ENCODE data around the gene MLIP. TPM values are rescaled to one million over a fixed set of nuclear protein-coding genes. Genes with fewer than 3 reads are reported as not detected.
"Not testable (repeated sequence)": the region's sequence is repeated elsewhere in the genome, so short reads cannot be mapped to it uniquely, and the experiment has no call there.

MLIP gene
- total and polyA plus RNA-seq, 4 donors = 2.0 to 6.0 (median 3.2) TPM

DNA sequence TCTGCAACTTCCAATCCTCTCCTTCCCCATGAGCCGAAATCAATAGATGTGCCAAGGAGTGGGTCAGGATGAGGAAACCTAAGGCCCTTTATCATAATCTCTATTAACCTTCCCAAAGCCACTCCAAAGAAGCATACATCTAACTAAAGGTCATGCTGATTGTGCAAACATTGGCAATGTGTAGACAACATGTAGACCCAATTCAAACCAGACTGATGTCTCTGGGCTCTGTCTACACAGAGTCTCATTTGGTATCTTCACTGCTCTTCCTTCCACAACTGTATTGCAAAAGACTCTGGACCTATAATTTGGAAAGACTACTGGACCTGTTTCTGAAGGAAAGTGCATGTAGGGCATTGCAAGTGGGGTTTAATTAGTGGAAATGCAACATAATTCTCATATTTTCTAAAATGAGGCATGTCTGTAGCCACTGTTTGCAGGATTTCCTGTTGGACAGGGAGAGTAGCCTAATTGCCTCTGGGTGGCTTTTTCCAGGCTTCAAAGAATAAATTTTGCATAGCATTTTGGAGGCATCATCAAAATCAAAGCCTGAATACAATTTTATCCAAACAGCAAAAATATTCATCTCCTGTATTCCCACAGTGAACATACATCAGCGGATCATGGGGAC is 35.0 kb upstream of the MLIP start:
- H3K27me3 ChIP-seq (ENCODE audit: control insufficient read depth in 4 of 4, insufficient read depth in 4 of 4, low read length in 3 of 4) = no peaks in the 10 kb centered on the region
- H3K36me3 ChIP-seq (ENCODE audit: control insufficient read depth in 4 of 4, insufficient read depth in 3 of 4, low read depth in 1 of 4, low read length in 3 of 4) = no peaks in the 10 kb centered on the region
- 91% methylated on average over 2 of the region's 2 CpGs for WGBS
- no peak overlapping the region for H3K9ac ChIP-seq (ENCODE audit: low read depth in 1 of 2, low read length in 2 of 2)
- DNase-seq (ENCODE audit: low spot score) = no peak
- H3K27ac ChIP-seq (ENCODE audit: low read depth in 1 of 2, low read length in 2 of 2) = no peak overlapping the region
- TF ChIP-seq EGR1 (IDR thresholded peaks at IDR 0.05; ENCODE audit: low read depth in 2 of 2) (no peak), FOXA2 (IDR thresholded peaks at IDR 0.05) (no peak), RXRA (IDR thresholded peaks at IDR 0.05) (no peak), YY1 (IDR thresholded peaks at IDR 0.05) (no peak), NR2F2 (IDR thresholded peaks at IDR 0.05) (no peak), HNF4G (IDR thresholded peaks at IDR 0.05) (no peak), JUND (IDR thresholded peaks at IDR 0.05) (no peak), TAF1 (conservative IDR thresholded peaks at IDR 0.05) (no peak), SP1 (IDR thresholded peaks at IDR 0.05) (no peak), GABPA (IDR thresholded peaks at IDR 0.05 in 1 of 2, conservative IDR thresholded peaks at IDR 0.05 in 1 of 2) (no peak), RAD21 (IDR thresholded peaks at IDR 0.05) (no peak), FOXA1 (IDR thresholded peaks at IDR 0.05) (no peak)
- TF ChIP-seq, protein P1, sequence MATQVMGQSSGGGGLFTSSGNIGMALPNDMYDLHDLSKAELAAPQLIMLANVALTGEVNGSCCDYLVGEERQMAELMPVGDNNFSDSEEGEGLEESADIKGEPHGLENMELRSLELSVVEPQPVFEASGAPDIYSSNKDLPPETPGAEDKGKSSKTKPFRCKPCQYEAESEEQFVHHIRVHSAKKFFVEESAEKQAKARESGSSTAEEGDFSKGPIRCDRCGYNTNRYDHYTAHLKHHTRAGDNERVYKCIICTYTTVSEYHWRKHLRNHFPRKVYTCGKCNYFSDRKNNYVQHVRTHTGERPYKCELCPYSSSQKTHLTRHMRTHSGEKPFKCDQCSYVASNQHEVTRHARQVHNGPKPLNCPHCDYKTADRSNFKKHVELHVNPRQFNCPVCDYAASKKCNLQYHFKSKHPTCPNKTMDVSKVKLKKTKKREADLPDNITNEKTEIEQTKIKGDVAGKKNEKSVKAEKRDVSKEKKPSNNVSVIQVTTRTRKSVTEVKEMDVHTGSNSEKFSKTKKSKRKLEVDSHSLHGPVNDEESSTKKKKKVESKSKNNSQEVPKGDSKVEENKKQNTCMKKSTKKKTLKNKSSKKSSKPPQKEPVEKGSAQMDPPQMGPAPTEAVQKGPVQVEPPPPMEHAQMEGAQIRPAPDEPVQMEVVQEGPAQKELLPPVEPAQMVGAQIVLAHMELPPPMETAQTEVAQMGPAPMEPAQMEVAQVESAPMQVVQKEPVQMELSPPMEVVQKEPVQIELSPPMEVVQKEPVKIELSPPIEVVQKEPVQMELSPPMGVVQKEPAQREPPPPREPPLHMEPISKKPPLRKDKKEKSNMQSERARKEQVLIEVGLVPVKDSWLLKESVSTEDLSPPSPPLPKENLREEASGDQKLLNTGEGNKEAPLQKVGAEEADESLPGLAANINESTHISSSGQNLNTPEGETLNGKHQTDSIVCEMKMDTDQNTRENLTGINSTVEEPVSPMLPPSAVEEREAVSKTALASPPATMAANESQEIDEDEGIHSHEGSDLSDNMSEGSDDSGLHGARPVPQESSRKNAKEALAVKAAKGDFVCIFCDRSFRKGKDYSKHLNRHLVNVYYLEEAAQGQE (IDR thresholded peaks at IDR 0.05) = no peak
- TF ChIP-seq, protein P2, sequence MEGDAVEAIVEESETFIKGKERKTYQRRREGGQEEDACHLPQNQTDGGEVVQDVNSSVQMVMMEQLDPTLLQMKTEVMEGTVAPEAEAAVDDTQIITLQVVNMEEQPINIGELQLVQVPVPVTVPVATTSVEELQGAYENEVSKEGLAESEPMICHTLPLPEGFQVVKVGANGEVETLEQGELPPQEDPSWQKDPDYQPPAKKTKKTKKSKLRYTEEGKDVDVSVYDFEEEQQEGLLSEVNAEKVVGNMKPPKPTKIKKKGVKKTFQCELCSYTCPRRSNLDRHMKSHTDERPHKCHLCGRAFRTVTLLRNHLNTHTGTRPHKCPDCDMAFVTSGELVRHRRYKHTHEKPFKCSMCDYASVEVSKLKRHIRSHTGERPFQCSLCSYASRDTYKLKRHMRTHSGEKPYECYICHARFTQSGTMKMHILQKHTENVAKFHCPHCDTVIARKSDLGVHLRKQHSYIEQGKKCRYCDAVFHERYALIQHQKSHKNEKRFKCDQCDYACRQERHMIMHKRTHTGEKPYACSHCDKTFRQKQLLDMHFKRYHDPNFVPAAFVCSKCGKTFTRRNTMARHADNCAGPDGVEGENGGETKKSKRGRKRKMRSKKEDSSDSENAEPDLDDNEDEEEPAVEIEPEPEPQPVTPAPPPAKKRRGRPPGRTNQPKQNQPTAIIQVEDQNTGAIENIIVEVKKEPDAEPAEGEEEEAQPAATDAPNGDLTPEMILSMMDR (IDR thresholded peaks at IDR 0.05; ENCODE audit: low read depth, low read length, missing input control) = no peak
- TF ChIP-seq, protein P3, sequence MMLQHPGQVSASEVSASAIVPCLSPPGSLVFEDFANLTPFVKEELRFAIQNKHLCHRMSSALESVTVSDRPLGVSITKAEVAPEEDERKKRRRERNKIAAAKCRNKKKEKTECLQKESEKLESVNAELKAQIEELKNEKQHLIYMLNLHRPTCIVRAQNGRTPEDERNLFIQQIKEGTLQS (IDR thresholded peaks at IDR 0.05) = no peak
- TF ChIP-seq, protein P4, sequence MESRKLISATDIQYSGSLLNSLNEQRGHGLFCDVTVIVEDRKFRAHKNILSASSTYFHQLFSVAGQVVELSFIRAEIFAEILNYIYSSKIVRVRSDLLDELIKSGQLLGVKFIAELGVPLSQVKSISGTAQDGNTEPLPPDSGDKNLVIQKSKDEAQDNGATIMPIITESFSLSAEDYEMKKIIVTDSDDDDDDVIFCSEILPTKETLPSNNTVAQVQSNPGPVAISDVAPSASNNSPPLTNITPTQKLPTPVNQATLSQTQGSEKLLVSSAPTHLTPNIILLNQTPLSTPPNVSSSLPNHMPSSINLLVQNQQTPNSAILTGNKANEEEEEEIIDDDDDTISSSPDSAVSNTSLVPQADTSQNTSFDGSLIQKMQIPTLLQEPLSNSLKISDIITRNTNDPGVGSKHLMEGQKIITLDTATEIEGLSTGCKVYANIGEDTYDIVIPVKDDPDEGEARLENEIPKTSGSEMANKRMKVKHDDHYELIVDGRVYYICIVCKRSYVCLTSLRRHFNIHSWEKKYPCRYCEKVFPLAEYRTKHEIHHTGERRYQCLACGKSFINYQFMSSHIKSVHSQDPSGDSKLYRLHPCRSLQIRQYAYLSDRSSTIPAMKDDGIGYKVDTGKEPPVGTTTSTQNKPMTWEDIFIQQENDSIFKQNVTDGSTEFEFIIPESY (IDR thresholded peaks at IDR 0.05) = no peak
- H3K4me1 ChIP-seq (ENCODE audit: control insufficient read depth in 4 of 4, insufficient read depth in 4 of 4, low read length in 3 of 4) = peaks cover 0 to 16% (median 7%) of the 10 kb centered on the region in 4 donors
- no peak overlapping the region for H3K4me3 ChIP-seq (ENCODE audit: low read depth in 1 of 3, low read length in 3 of 3)
- no peaks in the 10 kb centered on the region for H3K9me3 ChIP-seq (ENCODE audit: control insufficient read depth in 4 of 4, low read length in 3 of 4)

DNA sequence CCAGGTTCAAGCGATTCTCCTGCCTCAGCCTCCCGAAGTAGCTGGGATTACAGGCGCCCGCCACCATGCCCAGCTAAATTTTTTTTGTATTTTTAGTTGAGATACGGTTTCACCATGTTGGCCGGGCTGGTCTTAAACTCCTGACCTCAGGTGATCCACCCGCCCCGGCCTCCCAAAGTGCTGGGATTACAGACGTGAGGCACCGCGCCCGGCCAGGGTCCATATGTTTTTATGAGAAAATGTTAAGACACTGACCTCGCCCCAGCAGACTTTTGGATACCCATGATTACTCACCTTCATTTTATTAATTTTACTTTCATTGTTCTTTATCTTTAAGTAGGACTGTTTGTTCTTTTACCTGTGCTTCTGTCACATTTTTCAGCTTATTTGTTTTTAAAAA is 29.7 kb upstream of the MLIP start:
- not testable (repeated sequence) for DNase-seq (ENCODE audit: low spot score); H3K9me3 ChIP-seq (ENCODE audit: control insufficient read depth in 4 of 4, low read length in 3 of 4); H3K27ac ChIP-seq (ENCODE audit: low read depth in 1 of 2, low read length in 2 of 2); H3K4me1 ChIP-seq (ENCODE audit: control insufficient read depth in 4 of 4, insufficient read depth in 4 of 4, low read length in 3 of 4); H3K27me3 ChIP-seq (ENCODE audit: control insufficient read depth in 4 of 4, insufficient read depth in 4 of 4, low read length in 3 of 4); H3K36me3 ChIP-seq (ENCODE audit: control insufficient read depth in 4 of 4, insufficient read depth in 3 of 4, low read depth in 1 of 4, low read length in 3 of 4); H3K9ac ChIP-seq (ENCODE audit: low read depth in 1 of 2, low read length in 2 of 2); H3K4me3 ChIP-seq (ENCODE audit: low read depth in 1 of 3, low read length in 3 of 3)
- WGBS = 94% methylated on average over 13 of the region's 13 CpGs
